K562 (cell line): ENCODE measurements around the gene SLC44A2. TPM values are rescaled to one million over a fixed set of nuclear protein-coding genes. Genes with fewer than 3 reads are reported as not detected.
A peak's percentile ranks its signal among the peaks of the same experiment; 100 is the strongest.

Source experiments
- ATAC-seq: fragments of 200-7000 bp; cut with Tn5 transposase; 3 replicates; pipeline ENCODE4 v1.9.1; 2020; ENCODE audit warnings: moderate library complexity
- BruUV-seq: library from RNA; stranded (reverse); fragments of 400-500 nt; replicated peaks from 2 replicates; lab custom pipeline; 2021; lab: Mats Ljungman, UMichigan
- CTCF ChIA-PET: fragments of 300-600 bp; formaldehyde crosslinking; extraction: SDS; loops from one replicate; lab custom pipeline; 2021; ENCODE audit warnings: low intra/inter-chr PET ratio; lab: Yijun Ruan, JAX
- POLR2A ChIA-PET: fragments of 300-600, 350-650 bp; sonication (Branson Sonifier 250); formaldehyde crosslinking; extraction: SDS; loops from one replicate; lab custom pipeline; 2021; ENCODE audit warnings: antibody characterized with exemption, inconsistent platforms; lab: Yijun Ruan, JAX
- DNase-seq, 4 experiments: peaks; one replicate each; pipeline versions ENCODE4 v3.0.0 to v3.0.0-alpha.2; 2011 to 2018; ENCODE audit warnings: low spot score in 3 of 4, mixed read lengths in 3 of 4; ENCODE audit errors: extremely low read depth in 1 of 4
- FAIRE-seq: peaks from 2 replicates; lab custom pipeline; 2011; peaks lifted over from hg19 to GRCh38; lab: Jason Lieb, UNC
- H2AFZ ChIP-seq: 2 replicates; pipeline ENCODE4 v1.6.0; 2011; ENCODE audit warnings: low read depth, low read length, control low read depth, inconsistent platforms
- H3K27ac ChIP-seq: fragments of 200-600 bp; 3 replicates; pipeline ENCODE4 v1.8.0; 2011; ENCODE audit warnings: low read depth, mild to moderate bottlenecking, control low read depth, inconsistent platforms, low read length, moderate library complexity, mixed read lengths; ENCODE audit errors: extremely low read depth
- H3K27me3 ChIP-seq, 2 experiments: fragments of 300-600 bp in 1 of 2; 2 replicates in 1 of 2; 3 replicates in 1 of 2; pipeline versions ENCODE4 v1.6.0 to v1.8.0; 2011; ENCODE audit warnings: inconsistent platforms in 2 of 2, low read length in 2 of 2, mild to moderate bottlenecking in 1 of 2, mixed read lengths in 1 of 2, moderate library complexity in 1 of 2; ENCODE audit not compliant: control insufficient read depth in 2 of 2, insufficient read depth in 2 of 2
- H3K36me3 ChIP-seq: fragments of 300-600 bp; 3 replicates; pipeline ENCODE4 v1.8.0; 2011; ENCODE audit warnings: mild to moderate bottlenecking, low read length, inconsistent platforms; ENCODE audit not compliant: control insufficient read depth, insufficient read depth
- H3K4me1 ChIP-seq, 2 experiments: fragments of 200-600 bp in 1 of 2; replicated peaks in 1 of 2; 2 replicates in 1 of 2; 3 replicates in 1 of 2; pipeline versions ENCODE4 v1.5.1 to v1.8.0; 2011; ENCODE audit warnings: inconsistent platforms in 2 of 2, low read length in 2 of 2, mild to moderate bottlenecking in 1 of 2, mixed read lengths in 1 of 2, moderate library complexity in 1 of 2; ENCODE audit not compliant: control insufficient read depth in 2 of 2, insufficient read depth in 2 of 2
- H3K4me2 ChIP-seq: 2 replicates; pipeline ENCODE4 v1.6.1; 2011; ENCODE audit warnings: low read length, control low read depth, inconsistent platforms, mixed read lengths; ENCODE audit not compliant: insufficient read depth
- H3K4me3 ChIP-seq: fragments of 200-600 bp; sonication (generic), shearing (Covaris generic); 2 replicates; pipeline ENCODE4 v1.5.1; 2016; ENCODE audit warnings: control low read depth, inconsistent platforms
- H3K79me2 ChIP-seq: fragments of 200-600 bp; 3 replicates; pipeline ENCODE4 v1.8.0; 2011; ENCODE audit warnings: low read length, inconsistent platforms; ENCODE audit not compliant: control insufficient read depth, insufficient read depth
- H3K9ac ChIP-seq, 2 experiments: 2 replicates each; pipeline versions ENCODE4 v1.6.0 to v1.6.1; 2011; ENCODE audit warnings: low read depth in 2 of 2, low read length in 2 of 2, control low read depth in 1 of 2, inconsistent platforms in 1 of 2, mild to moderate bottlenecking in 1 of 2, mixed read lengths in 1 of 2; ENCODE audit not compliant: insufficient read depth in 1 of 2
- H3K9me1 ChIP-seq: one replicate; pipeline ENCODE4 v1.6.0; 2011; ENCODE audit warnings: inconsistent platforms, mild to moderate bottlenecking, low read length, moderate library complexity; ENCODE audit not compliant: control insufficient read depth, insufficient read depth
- H3K9me3 ChIP-seq: replicated peaks from 2 replicates; pipeline ENCODE4 v1.5.1; 2011; ENCODE audit warnings: low read depth, low read length, inconsistent platforms; ENCODE audit not compliant: control insufficient read depth, insufficient read depth
- H4K20me1 ChIP-seq: replicated peaks from 2 replicates; pipeline ENCODE4 v1.6.1; 2011; ENCODE audit warnings: low read length, inconsistent platforms, mixed read lengths; ENCODE audit not compliant: control insufficient read depth, insufficient read depth
- DPF2 ChIP-seq: fragments of 450-650 bp; IDR thresholded peaks from 2 replicates; pipeline ENCODE4 v1.6.1; 2016
- ETV6 ChIP-seq, 3 experiments: fragments of 150-350 bp in 1 of 3; sonication (generic) in 1 of 3; formaldehyde crosslinking in 1 of 3; IDR thresholded peaks; 2 replicates each; pipeline versions ENCODE4 v1.6.1 to v1.8.0; 2014 to 2022; ENCODE audit warnings: borderline replicate concordance in 2 of 3, low read depth in 2 of 3, antibody characterized with exemption in 1 of 3, low read length in 1 of 3, mild to moderate bottlenecking in 1 of 3, missing genetic modification reagents in 1 of 3
- HLTF ChIP-seq: fragments of 450-650 bp; IDR thresholded peaks from 2 replicates; pipeline ENCODE4 v1.6.1; 2016
- KLF16 ChIP-seq: IDR thresholded peaks from 2 replicates; pipeline ENCODE4 v1.6.1; 2016; ENCODE audit warnings: antibody characterized with exemption
- LEF1 ChIP-seq: fragments of 450-650 bp; IDR thresholded peaks from 2 replicates; pipeline ENCODE4 v1.6.1; 2016; ENCODE audit warnings: mild to moderate bottlenecking
- MYNN ChIP-seq, 2 experiments: sonication (generic); formaldehyde crosslinking in 1 of 2; IDR thresholded peaks; 2 replicates each; pipeline versions ENCODE4 v1.5.0 to v1.6.1; 2016 to 2020; ENCODE audit warnings: antibody characterized with exemption in 1 of 2, missing genetic modification reagents in 1 of 2
- NCOA2 ChIP-seq, 2 experiments: fragments of 450-650 bp; IDR thresholded peaks; 2 replicates each; pipeline ENCODE4 v1.6.1; 2018; ENCODE audit warnings: mild to moderate bottlenecking in 2 of 2, moderate library complexity in 1 of 2; ENCODE audit not compliant: partially characterized antibody in 2 of 2
- NR3C1 ChIP-seq: sonication (generic); formaldehyde crosslinking; IDR thresholded peaks from 2 replicates; pipeline ENCODE4 v1.8.1; 2022; ENCODE audit warnings: missing genetic modification reagents
- POLR2A ChIP-seq: fragments of 450-650 bp; conservative IDR thresholded peaks from 2 replicates; pipeline ENCODE4 v1.6.1; 2016
- POLR2G ChIP-seq: fragments of 200-400 bp; formaldehyde crosslinking; IDR thresholded peaks from 2 replicates; pipeline ENCODE4 v1.6.1; 2017; ENCODE audit warnings: low read depth, mild to moderate bottlenecking, antibody characterized with exemption, low read length, moderate library complexity
- RNF2 ChIP-seq: sonication (generic); IDR thresholded peaks from 2 replicates; pipeline ENCODE4 v1.6.1; 2016
- SMARCE1 ChIP-seq: fragments of 450-650 bp; IDR thresholded peaks from 2 replicates; pipeline ENCODE4 v1.7.1; 2016; ENCODE audit warnings: mild to moderate bottlenecking
- XRCC5 ChIP-seq: fragments of 200-400 bp; formaldehyde crosslinking; IDR thresholded peaks from 2 replicates; pipeline ENCODE4 v1.6.1; 2017; ENCODE audit warnings: low read depth, mild to moderate bottlenecking, low read length
- ZFPM2 ChIP-seq: fragments of 250-450 bp; sonication (Bioruptor Pico); IDR thresholded peaks from 2 replicates; pipeline ENCODE4 v1.5.1; 2022; ENCODE audit warnings: mild to moderate bottlenecking
- ZNF174 ChIP-seq: fragments of 250-450 bp; sonication (Bioruptor Pico); IDR thresholded peaks from 2 replicates; pipeline ENCODE4 v1.4.0; 2020; ENCODE audit warnings: mild to moderate bottlenecking
- ZNF324 ChIP-seq: fragments of 250-450 bp; sonication (Bioruptor Pico); IDR thresholded peaks from 2 replicates; pipeline ENCODE4 v1.4.0; 2020; ENCODE audit warnings: mild to moderate bottlenecking
- ZNF57 ChIP-seq: fragments of 450-650 bp; formaldehyde crosslinking; IDR thresholded peaks from 2 replicates; pipeline ENCODE4 v1.4.0; 2020; ENCODE audit warnings: mild to moderate bottlenecking, moderate library complexity
- ZNF766 ChIP-seq: fragments of 200-800 bp; sonication (Bioruptor generic); conservative IDR thresholded peaks from 2 replicates; pipeline ENCODE4 v1.6.1; 2016; ENCODE audit warnings: missing genetic modification characterization, missing compliant biosample characterization
- WGBS: fragments of 100-300 bp; shearing (Covaris generic); methylation state at CpG from one replicate; pipeline ENCODE4 v1.1.6; 2016; ENCODE audit warnings: low coverage, mixed read lengths; ENCODE audit not compliant: insufficient coverage; ENCODE audit errors: missing lambda C conversion rate; 5-methylcytosine and 5-hydroxymethylcytosine counted together
- in situ Hi-C: fragments of 300-500 bp; cut with MboI; formaldehyde crosslinking; loops from 4 replicates; pipeline ENCODE4 v1.15.0; 2018; ENCODE audit warnings: inconsistent platforms, mixed read lengths
- intact Hi-C: fragments of 100-400 bp; cut with micrococcal nuclease; formaldehyde crosslinking; loops from 2 replicates; pipeline ENCODE4 v1.14.2; 2022
- polyA plus RNA-seq, 8 experiments: library from polyadenylated mRNA; depleted of rRNA in 4 of 8; stranded (reverse) in 5 of 8; unstranded in 3 of 8; fragments of >200 nt; fragmentation: Nextera tagmentation in 2 of 8; fragmentation: Illumina TruSeq in 1 of 8; extraction: Ambion mirVana in 2 of 8; extraction: Trizol in 1 of 8; gene quantifications; 2 replicates each; pipeline versions ENCODE4 v1.2.1 to v1.2.3, GENCODE V29; 2011 to 2014; ENCODE audit warnings: inconsistent platforms in 1 of 8, missing spikeins in 1 of 8
- total RNA-seq, 7 experiments: library from RNA; depleted of rRNA in 6 of 7; stranded (reverse); fragments of >200 nt in 6 of 7; fragmentation: Illumina TruSeq in 2 of 7; extraction: Trizol in 2 of 7; gene quantifications; 2 replicates each; pipeline versions ENCODE4 v1.2.1 to v1.2.3, GENCODE V29; 2011 to 2021; ENCODE audit warnings: low replicate concordance in 1 of 7
- TF ChIP-seq, protein P1 (sequence below): fragments of 250-450 bp; sonication (Bioruptor Pico); IDR thresholded peaks from 2 replicates; pipeline ENCODE4 v1.8.0; 2021; ENCODE audit warnings: mild to moderate bottlenecking, moderate library complexity
- TF ChIP-seq, protein P2 (sequence below): fragments of 250-450 bp; sonication (Bioruptor Pico); IDR thresholded peaks from 2 replicates; pipeline ENCODE4 v1.8.0; 2021; ENCODE audit warnings: moderate library complexity, mild to moderate bottlenecking, inconsistent platforms
- TF ChIP-seq, protein P3 (sequence below): fragments of 450-650 bp; IDR thresholded peaks from 2 replicates; pipeline ENCODE4 v1.6.1; 2014; ENCODE audit warnings: low read depth, mild to moderate bottlenecking, moderate library complexity, borderline replicate concordance

Gene SLC44A2
- total and polyA plus RNA-seq, 9 of the 15 experiments (the other 6 are each of a cell fraction or from before 2014, with no cell fraction given): 1.1 to 34.2 (median 8.1) TPM

DNA sequence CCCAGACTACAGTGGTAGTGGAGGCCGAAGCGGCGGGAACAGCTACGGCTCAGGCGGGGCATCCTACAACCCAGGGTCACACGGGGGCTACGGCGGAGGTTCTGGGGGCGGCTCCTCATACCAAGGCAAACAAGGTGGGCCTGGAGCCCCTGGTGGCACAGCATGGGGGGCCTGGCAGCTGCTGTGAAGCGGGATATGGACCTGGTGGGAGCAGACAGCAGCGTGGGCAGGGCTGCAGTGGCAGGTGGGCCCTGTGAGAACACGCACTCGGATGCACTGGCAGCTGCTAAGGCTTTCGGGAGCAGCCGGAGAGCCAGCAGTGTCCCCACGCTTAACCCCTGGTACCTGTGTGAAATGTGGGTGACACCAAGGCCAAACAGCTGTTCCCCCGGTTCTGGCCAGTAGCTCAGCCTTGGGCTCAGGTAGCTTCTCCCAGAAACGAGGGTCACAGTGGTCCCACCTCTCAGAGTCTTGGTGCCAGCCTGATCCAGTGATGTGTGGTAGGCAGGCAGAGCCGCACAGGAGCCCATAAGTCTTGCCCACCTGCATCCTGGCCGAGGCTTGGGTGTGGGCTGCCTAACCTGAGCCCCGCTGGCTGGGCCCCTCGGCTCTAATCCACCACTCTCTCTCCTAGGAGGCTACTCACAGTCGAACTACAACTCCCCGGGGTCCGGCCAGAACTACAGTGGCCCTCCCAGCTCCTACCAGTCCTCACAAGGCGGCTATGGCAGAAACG, 63.4 kb downstream of the SLC44A2 start (continued):
- TF ChIP-seq, protein P1, sequence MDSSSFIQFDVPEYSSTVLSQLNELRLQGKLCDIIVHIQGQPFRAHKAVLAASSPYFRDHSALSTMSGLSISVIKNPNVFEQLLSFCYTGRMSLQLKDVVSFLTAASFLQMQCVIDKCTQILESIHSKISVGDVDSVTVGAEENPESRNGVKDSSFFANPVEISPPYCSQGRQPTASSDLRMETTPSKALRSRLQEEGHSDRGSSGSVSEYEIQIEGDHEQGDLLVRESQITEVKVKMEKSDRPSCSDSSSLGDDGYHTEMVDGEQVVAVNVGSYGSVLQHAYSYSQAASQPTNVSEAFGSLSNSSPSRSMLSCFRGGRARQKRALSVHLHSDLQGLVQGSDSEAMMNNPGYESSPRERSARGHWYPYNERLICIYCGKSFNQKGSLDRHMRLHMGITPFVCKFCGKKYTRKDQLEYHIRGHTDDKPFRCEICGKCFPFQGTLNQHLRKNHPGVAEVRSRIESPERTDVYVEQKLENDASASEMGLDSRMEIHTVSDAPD: no peak
- TF ChIP-seq POLR2G (peak; percentile 72), LEF1 (no peak), ZNF174 (CRISPR knock-in tag) (no peak), RNF2 (no peak)

DNA sequence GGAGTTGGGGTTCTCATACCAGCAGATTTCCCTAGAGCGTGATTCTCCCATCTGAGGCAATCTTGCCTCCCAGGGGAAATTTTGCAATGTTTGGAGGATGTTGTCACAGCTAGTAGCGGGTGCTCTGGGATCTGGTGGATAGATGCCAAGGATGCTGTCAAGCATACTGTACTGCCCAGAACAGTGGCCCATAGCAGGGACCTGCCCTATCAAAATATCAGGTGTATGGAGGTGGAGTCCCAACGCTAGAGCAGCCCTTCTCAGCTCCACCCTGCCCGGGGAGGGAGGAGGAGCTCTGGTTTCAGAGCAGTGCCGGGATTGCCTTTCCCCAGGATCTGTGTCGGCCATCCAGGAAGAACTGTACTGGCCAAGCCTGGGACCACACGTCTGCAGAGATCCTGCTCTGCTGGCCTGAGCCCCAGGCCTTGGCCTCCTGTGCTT, 65.0 kb downstream of the SLC44A2 start:
- in situ Hi-C loops (no loop called here), intact Hi-C loops (no loop called here)
- ChIA-PET CTCF (no interaction called here), POLR2A (interaction anchor here (1.4 kb wide), 1 partner anchor 10 kb away, joined by 3 read pairs; no protein-coding TSS in a partner anchor)
- peaks cover 6% of the 10 kb centered on the region for H3K9me1 ChIP-seq
- no peak overlapping the region for H3K4me2 ChIP-seq
- peaks cover 35% of the 10 kb centered on the region for H4K20me1 ChIP-seq
- FAIRE-seq (no peak), DNase-seq (no peak), ATAC-seq (no peak)
- H3K4me3 ChIP-seq: no peak overlapping the region
- H3K27me3 ChIP-seq: no peaks in the 10 kb centered on the region
- H3K36me3 ChIP-seq: peaks cover 73% of the 10 kb centered on the region; the same call in 2 of the 3 replicates
- H3K9me3 ChIP-seq: no peaks in the 10 kb centered on the region
- H3K4me1 ChIP-seq: peaks cover 5 to 21% of the 10 kb centered on the region in 2 experiments; a peak in 4 of 5 replicates
- H3K27ac ChIP-seq: no peak overlapping the region
- H2AFZ ChIP-seq: no peak overlapping the region
- WGBS: 69% methylated on average over 7 of the region's 7 CpGs
- no peaks in the 10 kb centered on the region for H3K79me2 ChIP-seq
- no peak overlapping the region for H3K9ac ChIP-seq
- BruUV-seq: no TSS peak
- no peak for TF ChIP-seq KLF16
- TF ChIP-seq POLR2A: peak; percentile 24; the same call in 1 of the 2 replicates
- TF ChIP-seq NCOA2 (IDR thresholded peaks at IDR 0.05; ENCODE audit: partially characterized antibody in 2 of 2): no peak
- TF ChIP-seq ZNF324: no peak
- TF ChIP-seq XRCC5: no peak
- TF ChIP-seq, protein P2, sequence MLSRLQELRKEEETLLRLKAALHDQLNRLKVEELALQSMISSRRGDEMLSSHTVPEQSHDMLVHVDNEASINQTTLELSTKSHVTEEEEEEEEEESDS (CRISPR knock-in tag): no peak
- no peak for TF ChIP-seq ETV6 (IDR thresholded peaks at IDR 0.05; ENCODE audit: borderline replicate concordance in 1 of 2, low read depth in 2 of 2, low read length in 1 of 2)
- no peak for TF ChIP-seq ETV6 (CRISPR knock-in tag; IDR thresholded peaks at IDR 0.05; ENCODE audit: borderline replicate concordance)
- TF ChIP-seq, protein P3, sequence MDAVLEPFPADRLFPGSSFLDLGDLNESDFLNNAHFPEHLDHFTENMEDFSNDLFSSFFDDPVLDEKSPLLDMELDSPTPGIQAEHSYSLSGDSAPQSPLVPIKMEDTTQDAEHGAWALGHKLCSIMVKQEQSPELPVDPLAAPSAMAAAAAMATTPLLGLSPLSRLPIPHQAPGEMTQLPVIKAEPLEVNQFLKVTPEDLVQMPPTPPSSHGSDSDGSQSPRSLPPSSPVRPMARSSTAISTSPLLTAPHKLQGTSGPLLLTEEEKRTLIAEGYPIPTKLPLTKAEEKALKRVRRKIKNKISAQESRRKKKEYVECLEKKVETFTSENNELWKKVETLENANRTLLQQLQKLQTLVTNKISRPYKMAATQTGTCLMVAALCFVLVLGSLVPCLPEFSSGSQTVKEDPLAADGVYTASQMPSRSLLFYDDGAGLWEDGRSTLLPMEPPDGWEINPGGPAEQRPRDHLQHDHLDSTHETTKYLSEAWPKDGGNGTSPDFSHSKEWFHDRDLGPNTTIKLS: no peak
- no peak for TF ChIP-seq NR3C1 (CRISPR knock-in tag)
- peak; percentile 7; the same call in 1 of the 2 replicates for TF ChIP-seq MYNN (IDR thresholded peaks at IDR 0.05)
- no peak for TF ChIP-seq MYNN (CRISPR knock-in tag; IDR thresholded peaks at IDR 0.05)
- no peak for TF ChIP-seq ZFPM2 (CRISPR knock-in tag)
- TF ChIP-seq HLTF: no peak
- TF ChIP-seq DPF2: no peak
- no peak for TF ChIP-seq ZNF57 (CRISPR knock-in tag)
- TF ChIP-seq SMARCE1: no peak
- TF ChIP-seq ZNF766: no peak
